Measurements from ENCODE around the gene PCP4.

- TF ChIP-seq CTCF (IDR thresholded peaks at IDR 0.05; ENCODE audit: low read depth, low read length, missing input control), result no peak
- TF ChIP-seq, protein P1, sequence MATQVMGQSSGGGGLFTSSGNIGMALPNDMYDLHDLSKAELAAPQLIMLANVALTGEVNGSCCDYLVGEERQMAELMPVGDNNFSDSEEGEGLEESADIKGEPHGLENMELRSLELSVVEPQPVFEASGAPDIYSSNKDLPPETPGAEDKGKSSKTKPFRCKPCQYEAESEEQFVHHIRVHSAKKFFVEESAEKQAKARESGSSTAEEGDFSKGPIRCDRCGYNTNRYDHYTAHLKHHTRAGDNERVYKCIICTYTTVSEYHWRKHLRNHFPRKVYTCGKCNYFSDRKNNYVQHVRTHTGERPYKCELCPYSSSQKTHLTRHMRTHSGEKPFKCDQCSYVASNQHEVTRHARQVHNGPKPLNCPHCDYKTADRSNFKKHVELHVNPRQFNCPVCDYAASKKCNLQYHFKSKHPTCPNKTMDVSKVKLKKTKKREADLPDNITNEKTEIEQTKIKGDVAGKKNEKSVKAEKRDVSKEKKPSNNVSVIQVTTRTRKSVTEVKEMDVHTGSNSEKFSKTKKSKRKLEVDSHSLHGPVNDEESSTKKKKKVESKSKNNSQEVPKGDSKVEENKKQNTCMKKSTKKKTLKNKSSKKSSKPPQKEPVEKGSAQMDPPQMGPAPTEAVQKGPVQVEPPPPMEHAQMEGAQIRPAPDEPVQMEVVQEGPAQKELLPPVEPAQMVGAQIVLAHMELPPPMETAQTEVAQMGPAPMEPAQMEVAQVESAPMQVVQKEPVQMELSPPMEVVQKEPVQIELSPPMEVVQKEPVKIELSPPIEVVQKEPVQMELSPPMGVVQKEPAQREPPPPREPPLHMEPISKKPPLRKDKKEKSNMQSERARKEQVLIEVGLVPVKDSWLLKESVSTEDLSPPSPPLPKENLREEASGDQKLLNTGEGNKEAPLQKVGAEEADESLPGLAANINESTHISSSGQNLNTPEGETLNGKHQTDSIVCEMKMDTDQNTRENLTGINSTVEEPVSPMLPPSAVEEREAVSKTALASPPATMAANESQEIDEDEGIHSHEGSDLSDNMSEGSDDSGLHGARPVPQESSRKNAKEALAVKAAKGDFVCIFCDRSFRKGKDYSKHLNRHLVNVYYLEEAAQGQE (IDR thresholded peaks at IDR 0.05), result no peak
- no peak for TF ChIP-seq TAF1 (conservative IDR thresholded peaks at IDR 0.05)
- TF ChIP-seq YY1 (IDR thresholded peaks at IDR 0.05), result no peak
- TF ChIP-seq JUND (IDR thresholded peaks at IDR 0.05), result no peak
- TF ChIP-seq, protein P2, sequence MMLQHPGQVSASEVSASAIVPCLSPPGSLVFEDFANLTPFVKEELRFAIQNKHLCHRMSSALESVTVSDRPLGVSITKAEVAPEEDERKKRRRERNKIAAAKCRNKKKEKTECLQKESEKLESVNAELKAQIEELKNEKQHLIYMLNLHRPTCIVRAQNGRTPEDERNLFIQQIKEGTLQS (IDR thresholded peaks at IDR 0.05), result no peak
- no peak for TF ChIP-seq FOXA1 (IDR thresholded peaks at IDR 0.05)
- no peak for TF ChIP-seq RAD21 (IDR thresholded peaks at IDR 0.05)
- TF ChIP-seq GABPA (IDR thresholded peaks at IDR 0.05 in 1 of 2, conservative IDR thresholded peaks at IDR 0.05 in 1 of 2), result no peak
- no peak for TF ChIP-seq EGR1 (IDR thresholded peaks at IDR 0.05; ENCODE audit: low read depth in 2 of 2)
- no peak for TF ChIP-seq ZBTB33 (IDR thresholded peaks at IDR 0.05)
- TF ChIP-seq HNF4G (IDR thresholded peaks at IDR 0.05), result no peak
Measured at GRCh38 chr21:39863111-39863510, 4.1 kb upstream of the PCP4 start.
